ENCODE measurements around the gene DDX25. TPM values are rescaled to one million over a fixed set of nuclear protein-coding genes. Genes with fewer than 3 reads are reported as not detected.

The DDX25 gene
- total and polyA plus RNA-seq, 12 donors: 0.01 TPM; not detected in 11

- no peak for DNase-seq
- no peak for TF ChIP-seq CTCF (IDR thresholded peaks at IDR 0.05)
- Histone ChIP-seq H3K4me3 (no peak overlapping the region), H3K36me3 (no peaks in the 10 kb centered on the region), H3K27ac (no peak overlapping the region), H3K27me3 (peaks cover 0 to 21% (median 0%) of the 10 kb centered on the region in 7 donors), H3K4me1 (no peaks in the 10 kb centered on the region), H3K9me3 (no peaks in the 10 kb centered on the region)
- no peak for ATAC-seq
- intact Hi-C loops (cut with DNase I): loop anchor here in 1 of 10 donors (5.0 to 10.0 kb wide), 2 partner anchors 64 to 256 kb away; no protein-coding TSS in a partner anchor
- 80 to 83% methylated on average over 3 of the region's 3 CpGs for WGBS, 2 donors
Observed at GRCh38 chr11:125931116-125931515, 26.8 kb downstream of the DDX25 start.

- H3K27me3 ChIP-seq: peaks cover 0 to 18% (median 0%) of the 10 kb centered on the region in 7 donors
- no peaks in the 10 kb centered on the region for H3K36me3 ChIP-seq
- H3K9me3 ChIP-seq: no peaks in the 10 kb centered on the region
- H3K27ac ChIP-seq: no peak overlapping the region
- intact Hi-C loops (cut with DNase I): loop anchor here in 1 of 10 donors (5.0 to 10.0 kb wide), 2 partner anchors 63 to 256 kb away; no protein-coding TSS in a partner anchor
- H3K4me1 ChIP-seq: no peaks in the 10 kb centered on the region
- no peak for TF ChIP-seq CTCF (IDR thresholded peaks at IDR 0.05)
- DNase-seq (no peak), ATAC-seq (no peak)
- WGBS, 2 donors: 86 to 92% methylated on average over 6 of the region's 6 CpGs
- H3K4me3 ChIP-seq: no peak overlapping the region
Observed at GRCh38 chr11:125931668-125932067, 27.4 kb downstream of the DDX25 start.

- no peaks in the 10 kb centered on the region for H3K9me3 ChIP-seq
- TF ChIP-seq CTCF (IDR thresholded peaks at IDR 0.05): no peak
- H3K27me3 ChIP-seq: peaks cover 0 to 18% (median 0%) of the 10 kb centered on the region in 7 donors
- H3K27ac ChIP-seq: no peak overlapping the region
- intact Hi-C loops (cut with DNase I): loop anchor here in 1 of 10 donors (5.0 to 10.0 kb wide), 2 partner anchors 62 to 255 kb away; no protein-coding TSS in a partner anchor
- no peak for DNase-seq
- no peaks in the 10 kb centered on the region for H3K36me3 ChIP-seq
- no peaks in the 10 kb centered on the region for H3K4me1 ChIP-seq
- H3K4me3 ChIP-seq: no peak overlapping the region
- no peak for ATAC-seq
- 84 to 86% methylated on average over 9 of the region's 9 CpGs for WGBS, 2 donors
Observed at GRCh38 chr11:125932301-125932700, 28.0 kb downstream of the DDX25 start.

- no peak for DNase-seq
Observed at GRCh38 chr11:125933030-125933813, 28.9 kb downstream of the DDX25 start.

More at GRCh38 chr11:125933030-125933813, 28.9 kb downstream of the DDX25 start:
- Histone ChIP-seq H3K4me1 (no peaks in the 10 kb centered on the region), H3K36me3 (no peaks in the 10 kb centered on the region), H3K27me3 (peaks cover 0 to 18% (median 0%) of the 10 kb centered on the region in 7 donors), H3K9me3 (no peaks in the 10 kb centered on the region), H3K4me3 (no peak overlapping the region), H3K27ac (no peak overlapping the region)
- intact Hi-C loops (cut with DNase I): loop anchor here in 1 of 10 donors (5.0 to 10.0 kb wide), 2 partner anchors 62 to 254 kb away; no protein-coding TSS in a partner anchor
- no peak for TF ChIP-seq CTCF (IDR thresholded peaks at IDR 0.05)
- no peak for ATAC-seq
- 70 to 73% methylated on average over 12 of the region's 12 CpGs for WGBS, 2 donors

Measured in heart right ventricle (tissue), 16 donors.